NCI-H1436 (cell line): ENCODE results near the gene NFIB.
A peak's percentile ranks its signal among the peaks of the same experiment; 100 is the strongest.

Source experiments
- DNase-seq: peaks from one replicate; lab custom pipeline; 2025; lab: John Stamatoyannopoulos, UW

Gene NFIB

GRCh38 chr9:14075218-14075617 lies 238.7 kb downstream of the NFIB start:
- no peak for DNase-seq

- DNase-seq: no peak
Measured at GRCh38 chr9:14072850-14073249, 241.1 kb downstream of the NFIB start.

GRCh38 chr9:14071484-14071883 lies 242.5 kb downstream of the NFIB start:
- no peak for DNase-seq

- no peak for DNase-seq
Measured at GRCh38 chr9:14068690-14069089, 245.3 kb downstream of the NFIB start.

GRCh38 chr9:14066831-14067230 lies 247.1 kb downstream of the NFIB start:
- DNase-seq: no peak

- no peak for DNase-seq
Measured at GRCh38 chr9:14066032-14066431, 247.9 kb downstream of the NFIB start.

- DNase-seq: no peak
Measured at GRCh38 chr9:14064940-14065339, 249.0 kb downstream of the NFIB start.

- no peak for DNase-seq
Measured at GRCh38 chr9:14063756-14064155, 250.2 kb downstream of the NFIB start.

GRCh38 chr9:14062586-14063221 lies 251.2 kb downstream of the NFIB start:
- DNase-seq: peak; percentile 13

GRCh38 chr9:14061936-14062585 lies 251.9 kb downstream of the NFIB start:
- DNase-seq: no peak

- DNase-seq: no peak
Measured at GRCh38 chr9:14058325-14058688, 255.6 kb downstream of the NFIB start.

- DNase-seq: no peak
Measured at GRCh38 chr9:14057368-14058324, 256.3 kb downstream of the NFIB start.

- DNase-seq: no peak
Measured at GRCh38 chr9:14056316-14056861, 257.6 kb downstream of the NFIB start.

- no peak for DNase-seq
Measured at GRCh38 chr9:14054096-14054495, 259.8 kb downstream of the NFIB start.

- no peak for DNase-seq
Measured at GRCh38 chr9:14052359-14052758, 261.6 kb downstream of the NFIB start.

GRCh38 chr9:14051419-14051818 lies 262.5 kb downstream of the NFIB start:
- no peak for DNase-seq

GRCh38 chr9:14043483-14043882 lies 270.5 kb downstream of the NFIB start:
- DNase-seq: no peak

- no peak for DNase-seq
Measured at GRCh38 chr9:14037331-14037730, 276.6 kb downstream of the NFIB start.

GRCh38 chr9:14033067-14033466 lies 280.9 kb downstream of the NFIB start:
- DNase-seq: no peak
